Endometrium (tissue), 2 donors: ENCODE measurements around the gene SRGAP3.

Source experiments
- FAIRE-seq: peaks from 2 replicates; lab custom pipeline; 2012; peaks lifted over from hg19 to GRCh38; lab: Jason Lieb, UNC
- donor health status: control.
- donor health status: control.

SRGAP3 gene

DNA sequence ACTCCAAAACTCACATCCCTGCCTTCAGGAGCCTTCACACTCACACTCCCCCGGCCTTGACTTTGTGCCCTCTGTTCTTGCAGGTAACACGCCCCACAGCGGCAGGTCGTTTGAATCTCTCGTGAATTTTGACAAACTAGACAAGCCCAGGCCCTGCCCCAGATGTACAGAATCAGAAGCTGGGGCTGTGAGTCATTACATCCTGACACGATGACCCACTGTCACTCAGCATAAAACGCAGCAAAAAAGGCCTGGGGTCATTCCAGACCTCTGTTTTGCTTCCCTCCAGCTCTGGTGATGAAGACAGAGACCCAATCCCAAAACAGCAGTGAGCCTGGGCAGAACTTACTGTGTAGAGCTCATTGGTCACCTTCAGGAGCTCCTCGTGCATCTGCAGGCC is 169.8 kb downstream of the SRGAP3 start:
- FAIRE-seq = no peak

DNA sequence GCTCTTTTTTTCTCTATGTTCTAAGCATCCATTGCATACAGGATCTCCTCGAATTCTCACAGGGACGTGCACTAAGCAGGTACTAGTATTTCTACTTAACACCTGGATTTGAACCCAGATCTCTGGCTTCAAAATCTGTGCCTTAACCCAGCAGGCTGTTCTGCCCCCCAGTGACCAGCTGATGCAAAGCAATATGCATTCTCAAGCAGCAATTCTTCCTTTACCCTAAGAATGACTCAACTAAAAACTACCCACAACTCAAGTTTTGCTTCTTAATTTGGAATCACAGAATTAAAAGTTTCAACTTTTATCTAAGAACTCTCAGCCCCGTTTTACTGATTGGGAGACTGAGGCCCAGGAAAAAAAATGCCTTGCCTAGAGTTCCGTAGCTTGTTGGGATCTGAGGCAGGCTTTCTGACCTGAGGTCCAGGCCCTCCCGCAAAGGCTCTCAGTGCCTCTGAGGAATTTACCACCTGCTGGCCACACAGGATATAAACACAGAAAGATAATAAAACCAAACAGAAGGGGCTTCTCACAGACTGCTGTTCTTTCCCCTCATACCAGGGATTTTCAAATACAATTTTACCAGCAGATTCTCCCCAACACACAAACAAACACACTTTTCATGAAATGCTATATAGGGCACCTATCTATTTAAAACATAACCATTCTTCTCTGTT is 170.7 kb downstream of the SRGAP3 start:
- no peak for FAIRE-seq

DNA sequence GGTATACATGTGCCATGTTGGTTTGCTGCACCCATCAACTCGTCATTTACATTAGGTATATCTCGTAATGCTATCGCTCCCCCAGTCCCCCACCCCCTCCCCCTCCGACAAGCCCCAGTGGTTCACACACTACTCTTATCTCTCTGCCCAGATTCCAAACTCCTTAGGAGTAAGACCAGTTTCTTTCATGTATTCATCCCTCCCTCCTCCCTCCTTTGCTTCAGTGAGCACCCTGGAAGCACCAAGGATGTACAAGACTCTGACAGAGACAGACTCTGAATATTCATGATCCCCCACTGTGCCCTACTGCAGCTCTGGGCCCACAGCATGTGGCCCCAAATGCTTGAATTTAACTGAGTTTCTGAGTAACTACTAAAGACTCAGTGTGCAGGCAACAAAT is 172.4 kb downstream of the SRGAP3 start:
- no peak for FAIRE-seq

DNA sequence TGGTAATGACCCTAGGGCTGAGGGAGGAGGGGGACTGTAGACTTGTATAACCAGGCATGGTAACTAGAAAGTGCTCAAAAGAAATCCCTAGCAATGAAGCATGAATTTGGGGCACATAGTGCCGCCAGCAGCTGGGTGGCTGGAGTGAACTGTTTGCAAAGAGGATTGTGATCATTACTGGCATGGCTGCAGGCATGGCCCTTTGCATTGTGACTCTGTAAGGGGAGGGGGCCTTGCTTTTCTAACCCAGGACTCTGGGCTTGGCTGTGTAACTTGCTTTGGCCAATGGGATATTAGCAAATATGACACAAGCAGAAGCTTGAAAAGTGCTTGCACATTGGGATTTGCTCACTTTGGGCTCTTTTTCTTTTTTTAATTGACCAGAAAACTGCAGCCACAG is 173.7 kb downstream of the SRGAP3 start:
- no peak for FAIRE-seq

DNA sequence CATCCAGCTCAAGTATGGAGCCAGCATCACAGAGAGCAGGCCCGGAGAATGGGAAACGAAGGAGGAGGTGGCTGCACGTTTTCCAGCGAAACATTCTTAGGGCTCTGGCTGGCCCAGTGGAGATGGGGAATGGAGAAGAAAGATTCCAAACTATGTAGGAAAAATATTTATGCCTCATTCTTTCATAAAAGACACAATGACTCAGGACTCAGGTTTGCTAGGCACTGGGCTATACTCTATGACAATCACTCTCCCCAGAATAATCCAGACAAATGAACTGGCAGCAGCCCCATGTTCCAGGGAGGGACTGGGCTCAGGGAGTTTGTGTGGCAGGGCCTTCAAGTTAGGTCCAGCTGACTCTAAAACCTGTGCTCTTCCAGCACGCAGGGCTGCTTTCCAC is 175.4 kb downstream of the SRGAP3 start:
- no peak for FAIRE-seq

DNA sequence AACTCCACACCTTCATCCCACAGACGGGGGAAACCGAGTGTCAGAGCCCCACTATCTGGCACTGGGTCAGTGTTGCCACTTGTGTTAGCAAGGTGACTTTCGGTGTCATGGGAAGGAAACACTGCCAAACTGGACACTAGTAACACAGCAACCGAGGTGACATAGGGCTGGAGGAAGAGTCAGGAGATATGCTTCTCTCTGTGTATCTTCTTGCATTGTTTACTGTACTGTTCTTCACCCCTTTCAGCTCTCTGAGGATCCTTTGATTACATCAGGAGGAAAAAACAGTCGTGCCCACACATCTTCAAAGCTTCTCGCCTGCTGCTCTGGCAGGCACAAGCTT is 176.8 kb downstream of the SRGAP3 start:
- no peak for FAIRE-seq

DNA sequence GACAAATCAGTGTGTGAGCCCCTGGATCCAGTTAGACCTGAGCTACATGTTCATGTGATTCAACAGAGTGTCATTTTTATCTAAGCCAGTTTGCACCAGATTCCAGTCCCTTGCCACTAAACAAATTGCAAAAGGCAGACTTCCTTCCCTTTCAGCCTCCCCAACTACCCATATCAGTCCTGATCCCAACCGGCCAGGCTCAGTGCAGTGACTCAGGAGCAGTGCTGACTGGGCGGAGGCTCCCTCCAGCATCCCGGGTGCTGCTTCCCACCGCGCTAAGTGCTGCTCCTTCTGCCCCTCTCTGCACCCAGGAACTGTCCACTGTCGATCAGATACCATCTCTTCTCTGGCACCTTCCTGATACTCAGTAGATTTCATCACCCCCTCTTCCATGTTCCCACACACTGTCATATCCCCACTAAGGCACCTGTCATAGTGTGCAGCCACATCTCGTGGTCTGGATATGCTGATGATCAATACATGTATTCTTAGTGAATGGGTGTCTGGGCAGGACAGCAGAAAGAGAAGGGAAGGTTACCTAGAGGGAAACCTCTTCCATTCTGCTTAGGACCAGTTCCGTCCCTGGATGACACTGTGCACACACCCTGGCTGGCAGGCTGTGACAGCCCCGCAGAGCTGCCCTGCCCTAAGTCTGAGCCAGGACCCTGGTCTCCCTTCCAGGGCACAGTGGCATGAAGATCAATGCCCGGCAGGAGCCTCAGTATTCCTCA is 177.3 kb downstream of the SRGAP3 start:
- no peak for FAIRE-seq

DNA sequence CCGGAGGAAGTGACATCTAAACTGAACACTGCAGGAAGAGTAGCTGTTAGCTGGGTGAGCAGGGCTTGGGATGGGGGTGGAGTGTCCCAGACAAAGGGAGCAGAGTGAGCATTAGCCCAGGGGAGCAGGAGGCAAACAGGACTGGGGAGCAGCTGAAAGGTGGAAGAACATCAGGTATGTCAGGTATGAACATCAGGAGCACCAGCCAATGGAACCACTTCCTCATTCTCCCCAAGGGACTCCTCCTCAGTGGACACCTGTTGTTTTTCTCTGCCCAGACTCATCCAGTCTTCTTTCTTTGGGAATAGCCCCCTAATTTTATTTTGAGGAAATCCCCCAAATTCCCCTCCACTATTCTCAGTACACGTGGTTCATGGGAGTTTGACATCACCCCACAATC is 178.5 kb downstream of the SRGAP3 start:
- FAIRE-seq = no peak

DNA sequence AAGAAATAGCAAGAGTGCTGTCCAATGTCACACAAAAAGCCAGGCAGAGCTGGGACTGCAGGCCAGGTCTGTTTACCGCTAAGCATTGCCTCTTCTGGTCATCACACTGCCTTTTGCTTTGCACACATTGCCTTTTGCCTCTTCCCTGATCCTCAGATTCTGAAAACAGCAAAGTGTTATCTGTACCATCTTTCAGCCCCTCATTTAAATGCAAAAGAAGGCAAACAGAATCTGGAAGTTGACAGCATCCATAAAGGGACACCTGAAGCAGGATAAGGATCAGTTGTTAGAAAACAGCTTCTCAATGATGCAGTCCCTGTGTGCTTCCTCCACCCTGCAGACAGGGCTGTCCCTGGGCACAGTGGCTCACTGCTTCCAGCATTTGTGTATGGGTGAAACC is 179.5 kb downstream of the SRGAP3 start:
- no peak for FAIRE-seq

DNA sequence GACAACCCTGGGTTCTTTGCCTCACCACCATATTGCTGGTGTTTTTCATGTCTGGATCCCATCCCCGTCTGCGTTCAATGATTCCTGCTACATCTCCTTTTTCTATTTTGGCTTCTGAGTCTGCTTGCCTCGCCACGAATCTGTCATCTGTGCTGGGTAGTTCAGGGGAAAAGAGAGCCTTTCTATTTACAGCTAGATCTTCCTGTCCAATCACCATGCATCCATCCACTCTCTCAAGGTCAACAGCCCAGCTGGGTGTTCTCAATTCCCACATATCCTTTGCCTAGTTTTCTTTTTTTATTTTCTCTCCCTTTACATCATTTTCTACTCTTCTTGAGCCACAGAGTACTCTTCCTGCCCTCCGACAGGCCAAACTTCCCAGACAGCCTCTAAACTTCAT is 181.4 kb downstream of the SRGAP3 start:
- no peak for FAIRE-seq

DNA sequence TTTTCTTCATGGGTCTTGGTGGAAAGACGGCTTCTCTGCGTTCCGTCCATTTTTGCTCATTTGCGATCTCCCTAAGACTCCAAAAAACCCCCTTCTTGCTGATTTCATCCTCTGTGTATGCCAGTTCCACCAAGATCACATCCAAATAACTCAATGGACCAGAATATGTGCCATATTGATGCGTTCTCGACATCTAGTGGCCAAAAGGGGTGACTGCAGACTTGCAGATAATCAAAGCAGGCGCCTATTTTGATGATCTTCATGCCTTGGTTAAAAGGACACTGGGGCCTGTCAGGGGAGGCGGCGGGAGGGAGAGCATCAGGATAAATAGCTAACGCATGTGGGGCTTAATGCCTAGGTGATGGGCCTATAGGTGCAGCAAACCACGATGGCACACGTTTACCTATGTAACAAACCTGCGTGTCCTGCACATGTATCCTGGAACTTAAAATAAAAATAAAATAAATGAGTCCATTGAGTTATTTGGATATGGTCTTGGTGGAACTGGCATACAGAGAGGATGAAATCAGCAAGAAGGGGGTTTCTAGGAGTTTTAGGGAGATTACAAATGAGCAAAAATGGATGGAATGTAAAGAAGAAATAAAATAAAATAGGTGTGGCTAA is 182.0 kb downstream of the SRGAP3 start:
- FAIRE-seq = no peak

DNA sequence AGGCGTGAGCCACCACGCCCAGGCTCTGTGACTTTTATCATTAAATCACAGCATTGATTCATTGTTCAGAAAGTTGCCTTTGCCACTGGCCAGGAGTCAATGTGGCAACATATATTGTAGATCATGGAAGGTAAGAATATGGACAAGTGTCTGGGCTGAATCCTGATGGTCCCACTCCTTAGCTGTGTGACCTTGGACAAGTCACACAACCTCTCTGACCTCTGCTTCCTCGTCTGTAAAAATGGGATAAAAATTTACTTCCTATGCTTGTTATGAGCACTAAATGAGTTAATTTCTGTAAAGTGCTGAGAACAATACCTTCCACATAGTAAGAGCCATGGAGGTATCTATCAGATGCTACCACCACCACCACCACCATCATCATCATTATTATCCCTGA is 182.7 kb downstream of the SRGAP3 start:
- FAIRE-seq = no peak

DNA sequence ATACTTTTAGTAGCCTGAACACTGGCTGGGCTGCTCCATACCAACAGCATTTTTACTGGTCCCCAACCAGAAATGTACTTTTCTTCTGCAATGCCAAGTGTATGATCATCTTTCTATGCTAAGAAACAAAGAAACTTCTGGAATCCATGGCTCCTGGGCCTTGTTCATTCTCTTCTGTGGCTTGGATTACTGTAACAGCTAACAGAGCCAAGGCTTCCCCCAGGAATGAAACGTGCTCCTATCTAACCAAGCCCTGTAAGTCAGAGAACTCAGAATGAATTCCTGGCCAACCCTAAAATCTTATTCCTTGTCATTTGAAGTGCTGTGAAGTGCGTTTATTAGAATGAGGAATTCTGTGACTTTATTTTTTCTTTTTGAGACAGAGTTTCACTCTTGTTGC is 183.3 kb downstream of the SRGAP3 start:
- FAIRE-seq = no peak

DNA sequence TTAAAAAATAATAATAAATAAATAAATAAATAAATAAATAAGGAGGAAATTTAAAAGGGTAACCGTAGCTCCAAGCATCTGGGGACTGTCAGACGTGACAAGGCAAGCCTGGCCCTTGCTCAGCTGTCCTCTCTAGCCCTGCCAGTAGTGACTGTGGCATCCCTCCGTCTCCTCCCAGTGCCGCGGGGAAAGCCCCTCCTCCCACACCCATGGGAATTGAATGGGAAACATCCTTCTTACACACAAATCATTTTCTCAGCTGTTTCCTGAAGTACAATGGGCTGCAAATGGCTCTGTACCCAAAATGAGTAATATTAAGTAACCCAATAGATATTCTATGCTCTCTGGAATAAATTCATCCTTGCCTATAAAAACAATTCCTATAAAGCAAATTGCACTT is 184.6 kb downstream of the SRGAP3 start:
- FAIRE-seq = no peak

DNA sequence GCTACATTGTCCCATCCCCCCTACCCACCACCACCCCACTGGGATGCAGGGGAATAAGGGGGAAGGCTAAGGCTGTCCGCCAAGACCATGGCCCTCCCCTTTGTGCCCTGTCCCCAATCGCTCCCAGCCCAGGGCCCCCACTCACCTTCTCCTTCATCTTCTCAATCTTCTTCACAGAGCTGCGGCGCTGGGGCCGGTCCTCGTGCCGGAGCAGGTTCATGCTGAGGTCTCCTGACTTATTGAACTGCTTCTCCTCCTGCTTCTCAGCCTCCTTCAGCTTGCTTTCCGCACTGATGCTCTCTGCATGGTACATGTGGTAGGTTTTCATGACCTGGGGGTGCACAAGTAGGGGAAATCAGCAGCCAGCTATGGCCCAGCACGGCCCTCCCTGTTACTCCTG is 185.2 kb downstream of the SRGAP3 start:
- no peak for FAIRE-seq

DNA sequence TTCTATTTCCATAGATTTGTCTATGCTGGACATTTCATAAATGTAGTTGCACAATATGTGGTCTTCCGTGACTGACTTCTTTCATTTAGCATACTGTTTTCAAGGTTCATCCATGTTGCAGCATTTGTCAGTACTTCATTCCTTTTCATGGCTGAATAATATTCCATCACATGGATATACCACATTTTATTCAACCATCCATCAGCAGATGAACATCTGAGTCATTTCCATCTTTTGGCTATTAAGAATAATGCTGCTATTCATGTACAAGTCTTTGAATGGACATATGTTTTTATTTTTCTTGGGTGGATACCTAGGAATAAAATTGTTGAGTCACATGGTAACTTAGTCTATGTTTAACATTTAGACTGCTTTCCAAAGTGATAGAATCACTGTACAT is 186.9 kb downstream of the SRGAP3 start:
- FAIRE-seq = no peak

DNA sequence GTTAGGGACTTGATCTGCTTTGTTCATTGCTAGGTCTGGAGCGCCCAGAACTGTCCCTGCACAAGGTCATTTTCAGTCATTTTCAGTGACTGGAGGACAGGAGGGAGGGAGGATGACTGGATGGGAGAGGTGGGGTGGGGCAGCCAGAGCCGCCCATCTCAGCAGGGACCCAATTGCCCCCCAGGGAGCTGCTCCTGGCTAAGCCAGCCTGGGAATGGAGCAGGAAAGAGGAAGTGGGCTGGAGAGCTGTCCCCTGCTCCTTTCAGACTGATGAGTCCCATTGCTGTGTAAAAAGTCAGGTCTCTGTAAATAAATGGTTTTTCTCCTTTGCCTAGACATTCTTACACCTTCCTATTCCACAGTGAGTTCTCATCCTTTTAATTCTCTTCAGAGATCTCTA is 187.8 kb downstream of the SRGAP3 start:
- no peak for FAIRE-seq

DNA sequence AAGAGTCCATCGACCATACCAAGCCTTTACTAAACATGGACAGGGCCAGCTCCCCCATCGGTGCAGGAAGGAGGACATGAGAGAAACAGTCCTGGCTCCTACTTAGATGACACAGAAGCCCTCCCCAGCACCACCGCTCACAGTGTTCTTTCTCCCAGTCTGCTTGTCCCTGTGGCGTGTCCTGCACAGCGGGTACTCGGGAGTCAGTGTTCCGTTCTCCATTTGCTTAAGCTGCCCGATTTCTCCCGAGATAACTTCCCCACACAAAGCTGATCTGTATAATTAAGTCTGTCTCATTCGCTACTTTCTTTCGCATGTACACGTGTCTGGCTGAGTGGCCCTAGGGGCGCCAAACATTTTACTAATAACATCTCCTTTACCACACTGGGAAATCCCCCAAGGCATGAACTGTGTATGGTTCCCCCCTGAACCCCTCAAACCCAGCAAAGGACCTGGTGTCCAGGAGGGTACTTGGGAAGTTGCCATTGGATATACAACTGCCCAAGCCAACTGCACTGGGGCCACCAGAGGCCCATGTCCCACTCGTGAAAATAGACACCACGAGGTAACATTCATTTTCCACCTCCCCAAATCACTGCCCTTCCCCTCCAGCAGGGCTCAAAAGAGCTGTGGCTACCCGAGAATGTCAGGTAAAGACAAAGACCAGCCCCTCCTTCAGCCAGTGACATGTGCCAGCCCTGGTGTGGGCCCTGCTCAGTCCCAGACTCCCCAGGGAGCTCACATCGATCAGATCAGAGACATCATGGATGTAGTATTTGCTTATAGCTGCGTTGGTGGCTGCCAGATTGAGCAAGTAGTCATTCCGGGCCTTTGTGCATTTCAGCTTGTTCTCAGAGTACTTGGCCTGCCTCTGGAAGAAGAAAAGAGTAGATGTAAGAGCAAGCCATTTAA is 189.7 kb downstream of the SRGAP3 start:
- no peak for FAIRE-seq

DNA sequence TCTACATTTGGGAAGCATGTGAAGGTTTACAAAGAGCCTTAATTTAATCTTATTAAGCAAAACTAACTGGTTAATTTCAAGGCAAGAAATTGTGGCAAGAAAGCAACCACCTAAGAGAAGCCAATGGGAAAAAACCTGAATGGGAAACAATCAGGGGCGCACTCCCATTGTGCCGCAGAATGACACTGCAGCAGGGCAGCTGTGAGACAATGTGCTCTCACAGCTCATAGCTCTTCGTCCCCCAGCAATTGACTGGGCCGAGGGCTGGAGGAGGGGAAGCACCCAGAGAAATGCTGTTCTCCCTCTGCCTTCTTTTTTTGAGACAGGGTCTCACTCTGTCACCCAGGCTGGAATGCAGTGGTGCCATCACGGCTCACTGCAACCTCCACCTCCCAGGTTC is 192.9 kb downstream of the SRGAP3 start:
- no peak for FAIRE-seq

DNA sequence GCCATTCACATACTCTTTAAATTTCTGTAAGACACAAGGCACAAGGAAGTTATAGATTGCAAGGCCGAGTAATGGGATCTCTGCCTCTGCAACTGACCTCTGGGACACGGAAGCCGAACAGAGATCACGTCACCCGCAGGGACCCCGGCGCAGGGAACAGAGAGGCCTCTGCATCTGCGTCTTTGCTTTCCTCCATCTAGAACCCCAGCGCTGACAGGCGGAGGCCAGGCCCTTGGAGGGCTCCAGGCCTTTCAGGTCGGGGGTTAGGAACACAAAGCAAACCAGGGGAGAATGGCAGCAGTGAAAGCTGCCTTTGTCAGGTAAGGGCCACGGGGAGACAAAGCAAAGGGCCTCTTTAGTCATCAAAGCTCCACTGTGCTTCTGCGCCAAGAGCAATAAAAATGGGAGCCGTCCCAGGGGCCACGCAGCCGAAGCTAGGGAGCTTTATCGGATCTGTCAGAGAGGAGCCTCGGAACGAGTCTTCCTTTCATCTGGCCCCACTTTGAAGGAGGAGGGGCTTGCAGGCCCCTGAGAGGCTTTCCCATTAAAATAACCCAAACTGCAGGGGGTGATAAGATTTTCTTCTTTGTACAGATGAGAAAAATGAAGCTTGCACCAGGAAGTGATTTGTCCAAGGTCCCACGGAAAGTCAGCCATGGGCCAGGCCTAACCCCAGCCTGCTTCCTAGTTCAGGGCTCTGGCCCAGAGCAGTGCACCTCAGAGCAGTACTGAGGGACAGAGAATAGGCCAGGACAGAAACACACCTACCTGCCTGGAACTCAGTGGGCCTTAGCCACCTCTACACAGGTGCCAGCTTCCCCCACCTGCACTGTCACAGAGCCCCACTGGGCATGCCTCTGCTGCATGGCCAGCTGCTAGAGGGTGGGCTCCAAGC is 201.7 kb downstream of the SRGAP3 start:
- no peak for FAIRE-seq

DNA sequence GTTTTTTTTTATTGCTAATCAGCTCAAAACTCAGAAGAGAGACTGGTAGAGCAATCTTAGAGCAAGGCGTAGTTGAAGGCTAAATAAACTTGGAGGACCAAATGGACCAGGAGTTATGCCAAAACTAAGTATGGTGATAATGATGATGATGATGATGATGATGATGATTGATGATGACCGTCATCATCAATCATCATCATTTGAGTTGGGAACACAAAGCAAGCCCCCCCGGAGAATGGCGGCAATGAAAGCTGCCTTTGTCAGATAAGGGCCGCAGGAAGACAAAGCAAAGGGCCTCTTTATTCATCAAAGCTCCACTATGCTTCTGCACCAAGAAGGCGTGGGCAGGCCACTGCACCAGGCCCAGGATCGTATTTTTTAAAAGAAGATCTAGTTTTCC is 204.1 kb downstream of the SRGAP3 start:
- FAIRE-seq = no peak

DNA sequence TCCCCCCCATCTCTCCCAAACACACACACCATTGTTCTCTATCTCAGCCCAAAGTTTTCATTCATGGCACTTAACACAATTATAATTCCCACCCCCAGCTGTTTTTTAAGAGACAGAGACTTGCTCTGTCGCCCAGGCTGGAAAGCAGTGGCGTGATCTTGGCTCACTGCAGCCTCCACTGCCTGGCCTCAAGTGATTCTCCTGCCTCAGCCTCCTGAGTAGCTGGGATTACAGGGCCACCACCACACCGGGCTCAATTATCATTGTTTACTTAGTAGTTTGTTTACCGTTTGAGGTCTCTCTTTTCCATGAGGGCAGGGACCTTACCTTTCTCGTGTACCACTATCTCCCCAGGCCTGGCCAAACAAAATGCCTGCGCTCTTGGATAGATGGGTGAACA is 206.4 kb downstream of the SRGAP3 start:
- no peak for FAIRE-seq
